HepG2 (cell line): ENCODE data around the gene RBM34. TPM values are rescaled to one million over a fixed set of nuclear protein-coding genes. Genes with fewer than 3 reads are reported as not detected.

ENCODE experiments used
- AHDC1 ChIP-seq: sonication (generic); formaldehyde crosslinking; IDR thresholded peaks from 2 replicates; pipeline ENCODE4 v1.5.1; 2020; ENCODE audit warnings: mild to moderate bottlenecking, missing genetic modification reagents, borderline replicate concordance
- ATF7-NPFF ChIP-seq: sonication (generic); formaldehyde crosslinking; IDR thresholded peaks from 2 replicates; pipeline ENCODE4 v1.8.1; 2023; ENCODE audit warnings: mild to moderate bottlenecking, low read depth, missing genetic modification reagents, moderate library complexity
- CEBPB ChIP-seq: IDR thresholded peaks from 2 replicates; pipeline ENCODE4 v1.6.1; 2011; ENCODE audit warnings: low read depth, low read length, improper control_type of control experiment, borderline replicate concordance
- FOXM1 ChIP-seq: sonication (generic); formaldehyde crosslinking; IDR thresholded peaks from 2 replicates; pipeline ENCODE4 v1.5.0; 2020; ENCODE audit warnings: missing genetic modification reagents
- FOXP4 ChIP-seq: sonication (generic); formaldehyde crosslinking; IDR thresholded peaks from 2 replicates; pipeline ENCODE4 v1.4.0; 2020; ENCODE audit warnings: missing genetic modification reagents
- polyA plus RNA-seq, 8 experiments: library from polyadenylated mRNA; depleted of rRNA in 3 of 8; stranded (reverse) in 7 of 8; unstranded in 1 of 8; fragments of >200 nt; fragmentation: Illumina TruSeq in 4 of 8; extraction: Trizol in 4 of 8; gene quantifications; 2 replicates each; pipeline versions ENCODE4 v1.2.1 to v1.2.3, GENCODE V29; 2011 to 2016; ENCODE audit warnings: low read depth in 4 of 8, missing spikeins in 1 of 8, mixed read lengths in 1 of 8; ENCODE audit not compliant: insufficient read depth in 1 of 8
- total RNA-seq, 5 experiments: library from RNA; depleted of rRNA; stranded (reverse); fragments of >200 nt; fragmentation: Illumina TruSeq; extraction: Trizol; gene quantifications; 2 replicates each; pipeline ENCODE4 v1.2.3, GENCODE V29; 2016; ENCODE audit warnings: low read depth in 1 of 5
- TF ChIP-seq, protein P1 (sequence below): sonication (generic); formaldehyde crosslinking; IDR thresholded peaks from 2 replicates; pipeline ENCODE4 v1.9.0; 2021; ENCODE audit warnings: missing genetic modification reagents, mild to moderate bottlenecking, borderline replicate concordance

RBM34 gene
- total and polyA plus RNA-seq, 2 of the 13 experiments (the other 11 are each of a cell fraction or from before 2014, with no cell fraction given), result 34.7 to 73.0 TPM

DNA sequence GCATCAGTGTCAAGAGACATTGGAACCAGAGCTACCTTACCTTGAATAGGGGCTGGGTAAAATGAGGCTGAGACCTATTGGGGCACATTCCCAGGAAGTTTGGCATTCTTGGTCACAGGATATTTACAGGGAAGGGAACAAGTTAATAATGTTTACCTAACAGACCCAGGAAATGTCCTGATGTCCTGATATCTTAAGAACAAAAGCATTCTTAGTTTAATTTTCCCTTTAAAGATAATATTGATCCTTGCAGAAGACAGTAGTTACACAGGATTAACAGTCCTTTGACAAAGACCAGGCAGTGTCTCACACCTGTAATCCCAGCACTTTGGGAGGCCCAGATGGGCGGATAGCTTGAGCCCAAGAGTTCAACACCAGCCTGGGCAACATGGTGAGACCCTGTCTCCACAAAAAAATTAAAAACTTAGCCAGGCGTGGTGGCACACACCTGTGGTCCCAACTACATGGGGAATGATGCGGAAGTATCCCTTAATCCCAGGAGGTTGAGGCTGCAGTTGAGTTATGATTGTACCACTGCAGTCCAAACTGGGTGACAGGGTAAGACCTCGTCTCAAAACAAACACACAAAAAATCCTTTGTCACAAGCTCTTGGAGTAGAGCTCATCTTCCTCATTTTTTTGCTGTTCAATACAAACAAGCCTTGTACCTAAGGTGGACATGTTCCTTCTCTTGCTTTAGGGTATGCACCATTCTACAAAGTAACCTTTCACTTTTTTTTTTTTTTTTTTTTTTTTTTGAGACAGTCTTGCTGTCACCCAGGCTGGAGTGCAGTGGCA, 31.1 kb downstream of the RBM34 start (continued):
- TF ChIP-seq, protein P1, sequence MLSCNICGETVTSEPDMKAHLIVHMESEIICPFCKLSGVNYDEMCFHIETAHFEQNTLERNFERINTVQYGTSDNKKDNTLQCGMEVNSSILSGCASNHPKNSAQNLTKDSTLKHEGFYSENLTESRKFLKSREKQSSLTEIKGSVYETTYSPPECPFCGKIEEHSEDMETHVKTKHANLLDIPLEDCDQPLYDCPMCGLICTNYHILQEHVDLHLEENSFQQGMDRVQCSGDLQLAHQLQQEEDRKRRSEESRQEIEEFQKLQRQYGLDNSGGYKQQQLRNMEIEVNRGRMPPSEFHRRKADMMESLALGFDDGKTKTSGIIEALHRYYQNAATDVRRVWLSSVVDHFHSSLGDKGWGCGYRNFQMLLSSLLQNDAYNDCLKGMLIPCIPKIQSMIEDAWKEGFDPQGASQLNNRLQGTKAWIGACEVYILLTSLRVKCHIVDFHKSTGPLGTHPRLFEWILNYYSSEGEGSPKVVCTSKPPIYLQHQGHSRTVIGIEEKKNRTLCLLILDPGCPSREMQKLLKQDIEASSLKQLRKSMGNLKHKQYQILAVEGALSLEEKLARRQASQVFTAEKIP, result no peak
- peak; percentile 30; the same call in 1 of the 2 replicates for TF ChIP-seq AHDC1 (CRISPR knock-in tag)
- TF ChIP-seq ATF7-NPFF (CRISPR knock-in tag), result no peak
- TF ChIP-seq CEBPB, result no peak
- no peak for TF ChIP-seq FOXM1 (CRISPR knock-in tag)
- TF ChIP-seq FOXP4 (CRISPR knock-in tag), result peak; percentile 83
